H1 (cell line): ENCODE results near the gene TMED4. TPM values are rescaled to one million over a fixed set of nuclear protein-coding genes. Genes with fewer than 3 reads are reported as not detected.
A peak's percentile ranks its signal among the peaks of the same experiment; 100 is the strongest.

ENCODE experiments used
- CTCF ChIA-PET: fragments of 300-600 bp; sonication (Branson Sonifier 250); formaldehyde crosslinking; loops from one replicate; lab custom pipeline; 2021; ENCODE audit not compliant: partially characterized antibody; lab: Charles Lee
- POLR2A ChIA-PET: fragments of 300-600 bp; sonication (Branson Sonifier 250); formaldehyde crosslinking; loops from one replicate; lab custom pipeline; 2021; ENCODE audit warnings: inconsistent platforms; ENCODE audit not compliant: partially characterized antibody; lab: Charles Lee
- DNase-seq, 2 experiments: peaks; one replicate each; pipeline versions ENCODE4 v3.0.0 to v3.0.0-alpha.2; 2010 to 2022; ENCODE audit warnings: low spot score in 2 of 2, low read depth in 1 of 2, mixed read lengths in 1 of 2
- FAIRE-seq: peaks from 2 replicates; lab custom pipeline; 2011; peaks lifted over from hg19 to GRCh38; lab: Jason Lieb, UNC
- H2AFZ ChIP-seq: 2 replicates; pipeline ENCODE4 v1.8.1; 2012; ENCODE audit warnings: low read length, inconsistent platforms
- H2AK5ac ChIP-seq: 2 replicates; pipeline ENCODE4 v1.6.1; 2013; ENCODE audit warnings: low read depth, low read length
- H2BK120ac ChIP-seq: replicated peaks from 2 replicates; pipeline ENCODE3; 2013; ENCODE audit warnings: low read depth, low read length, inconsistent platforms
- H2BK12ac ChIP-seq: 2 replicates; pipeline ENCODE4 v1.6.1; 2013; ENCODE audit warnings: low read depth, low read length
- H2BK15ac ChIP-seq: 2 replicates; pipeline ENCODE4 v1.6.1; 2013; ENCODE audit warnings: low read length
- H2BK20ac ChIP-seq: 2 replicates; pipeline ENCODE4 v1.6.1; 2013; ENCODE audit warnings: low read length
- H2BK5ac ChIP-seq: 2 replicates; pipeline ENCODE4 v1.6.1; 2013; ENCODE audit warnings: low read depth, low read length
- H3K14ac ChIP-seq: 2 replicates; pipeline ENCODE4 v1.6.1; 2013; ENCODE audit warnings: inconsistent platforms; ENCODE audit not compliant: insufficient read length
- H3K18ac ChIP-seq: 2 replicates; pipeline ENCODE4 v1.6.1; 2013; ENCODE audit warnings: low read length; ENCODE audit errors: extremely low read depth
- H3K23ac ChIP-seq: 2 replicates; pipeline ENCODE4 v1.6.1; 2013; ENCODE audit warnings: inconsistent platforms; ENCODE audit not compliant: insufficient read length
- H3K23me2 ChIP-seq: 2 replicates; pipeline ENCODE4 v1.6.1; 2013; ENCODE audit warnings: low read depth, low read length
- H3K27ac ChIP-seq: 2 replicates; pipeline ENCODE4 v1.6.1; 2011; ENCODE audit warnings: low read depth, low read length, inconsistent platforms
- H3K27me3 ChIP-seq, 4 experiments: replicated peaks in 1 of 4; 1 replicate in 1 of 4; 2 replicates in 3 of 4; pipeline versions ENCODE4 v1.6.1 to v1.8.1; 2011 to 2013; ENCODE audit warnings: low read length in 3 of 4, mild to moderate bottlenecking in 3 of 4, inconsistent platforms in 2 of 4, mixed read lengths in 2 of 4, moderate library complexity in 1 of 4; ENCODE audit not compliant: control insufficient read depth in 3 of 4, insufficient read depth in 3 of 4; ENCODE audit errors: extremely low read depth in 1 of 4
- H3K36me3 ChIP-seq, 4 experiments: 2 replicates each; pipeline versions ENCODE4 v1.6.1 to v1.8.1; 2011 to 2013; ENCODE audit warnings: mild to moderate bottlenecking in 4 of 4, low read length in 3 of 4, moderate library complexity in 2 of 4, control low read depth in 1 of 4, inconsistent platforms in 1 of 4; ENCODE audit not compliant: insufficient read depth in 4 of 4, control insufficient read depth in 2 of 4
- H3K4ac ChIP-seq: replicated peaks from 2 replicates; pipeline ENCODE3; 2013; ENCODE audit warnings: low read length, low read depth, mixed read lengths, inconsistent platforms; ENCODE audit not compliant: insufficient read length
- H3K4me1 ChIP-seq, 4 experiments: replicated peaks in 1 of 4; 1 replicate in 1 of 4; 2 replicates in 3 of 4; pipeline versions ENCODE4 v1.6.1 to v1.8.1; 2011 to 2013; ENCODE audit warnings: low read length in 3 of 4, inconsistent platforms in 2 of 4, mixed read lengths in 1 of 4; ENCODE audit not compliant: insufficient read depth in 4 of 4, control insufficient read depth in 3 of 4
- H3K4me2 ChIP-seq, 2 experiments: 2 replicates each; pipeline versions ENCODE4 v1.6.1 to v1.8.1; 2011 to 2013; ENCODE audit warnings: low read depth in 2 of 2, low read length in 2 of 2, control low read depth in 1 of 2, inconsistent platforms in 1 of 2, mild to moderate bottlenecking in 1 of 2; ENCODE audit not compliant: insufficient read depth in 1 of 2
- H3K4me3 ChIP-seq, 4 experiments: fragments of 200-600, 300-600 bp in 1 of 4; sonication (generic), shearing (Covaris generic), sonication (Bioruptor Twin) in 1 of 4; 2 replicates each; pipeline versions ENCODE4 v1.5.1 to v1.8.1; 2011 to 2016; ENCODE audit warnings: low read length in 4 of 4, low read depth in 3 of 4, control low read depth in 2 of 4, inconsistent platforms in 2 of 4, mild to moderate bottlenecking in 2 of 4, mixed read lengths in 1 of 4, moderate library complexity in 1 of 4; ENCODE audit not compliant: insufficient read depth in 2 of 4; ENCODE audit errors: extremely low read depth in 1 of 4
- H3K56ac ChIP-seq: replicated peaks from 2 replicates; pipeline ENCODE3; 2013; ENCODE audit warnings: low read depth, mild to moderate bottlenecking, mixed read lengths, low read length, inconsistent platforms; ENCODE audit not compliant: insufficient read length
- H3K79me1 ChIP-seq: 2 replicates; pipeline ENCODE4 v1.6.1; 2013; ENCODE audit warnings: low read depth, low read length, control low read depth
- H3K79me2 ChIP-seq, 2 experiments: 2 replicates each; pipeline versions ENCODE4 v1.6.1 to v1.8.1; 2012 to 2013; ENCODE audit warnings: low read length in 2 of 2, mild to moderate bottlenecking in 2 of 2, inconsistent platforms in 1 of 2; ENCODE audit not compliant: insufficient read depth in 2 of 2, control insufficient read depth in 1 of 2
- H3K9ac ChIP-seq, 4 experiments: replicated peaks in 1 of 4; 1 replicate in 1 of 4; 2 replicates in 3 of 4; pipeline versions ENCODE4 v1.6.1 to v1.8.1; 2011 to 2013; ENCODE audit warnings: low read depth in 3 of 4, low read length in 3 of 4, control low read depth in 2 of 4, mild to moderate bottlenecking in 2 of 4, moderate library complexity in 2 of 4, inconsistent platforms in 1 of 4; ENCODE audit errors: extremely low read depth in 1 of 4
- H3K9me3 ChIP-seq, 2 experiments: 2 replicates each; pipeline versions ENCODE4 v1.6.1 to v1.8.1; 2012 to 2013; ENCODE audit warnings: mild to moderate bottlenecking in 2 of 2, moderate library complexity in 2 of 2, control low read depth in 1 of 2, inconsistent platforms in 1 of 2, low read depth in 1 of 2, low read length in 1 of 2, mixed read lengths in 1 of 2; ENCODE audit not compliant: insufficient read depth in 2 of 2
- H4K20me1 ChIP-seq, 2 experiments: replicated peaks in 1 of 2; 2 replicates each; pipeline versions ENCODE3 to v1.8.1; 2011 to 2013; ENCODE audit warnings: inconsistent platforms in 2 of 2, low read length in 2 of 2, mild to moderate bottlenecking in 1 of 2; ENCODE audit not compliant: insufficient read depth in 2 of 2, control insufficient read depth in 1 of 2
- H4K5ac ChIP-seq: 2 replicates; pipeline ENCODE4 v1.6.1; 2013; ENCODE audit warnings: low read length, low read depth, mixed read lengths, inconsistent platforms; ENCODE audit not compliant: insufficient read length
- H4K8ac ChIP-seq: 2 replicates; pipeline ENCODE4 v1.8.0; 2013; ENCODE audit warnings: mild to moderate bottlenecking, moderate library complexity, low read length, inconsistent platforms; ENCODE audit not compliant: insufficient read depth; ENCODE audit errors: extremely low read depth
- H4K91ac ChIP-seq: replicated peaks from 2 replicates; pipeline ENCODE3; 2013; ENCODE audit warnings: low read length, mixed read lengths, inconsistent platforms; ENCODE audit not compliant: insufficient read length
- BCL11A ChIP-seq, 2 experiments: IDR thresholded peaks; one replicate each; pipeline ENCODE4 v1.6.1; 2011; ENCODE audit warnings: low read depth in 2 of 2, low read length in 2 of 2, mild to moderate bottlenecking in 2 of 2
- CHD1 ChIP-seq: IDR thresholded peaks from 2 replicates; pipeline ENCODE4 v1.6.1; 2012; ENCODE audit warnings: low read depth, low read length, improper control_type of control experiment
- EZH2 ChIP-seq: fragments of 200-600 bp; sonication (generic); IDR thresholded peaks from 2 replicates; pipeline ENCODE4 v1.7.1; 2012; ENCODE audit warnings: low read depth, mild to moderate bottlenecking, moderate library complexity, low read length, inconsistent platforms; ENCODE audit not compliant: severe bottlenecking
- KDM4A ChIP-seq: IDR thresholded peaks from one replicate; pipeline ENCODE4 v1.7.1; 2012; ENCODE audit warnings: low read depth, mild to moderate bottlenecking, moderate library complexity, low read length, inconsistent platforms; ENCODE audit not compliant: severe bottlenecking
- PHF8 ChIP-seq: fragments of 200-600 bp; sonication (generic); conservative IDR thresholded peaks from 2 replicates; pipeline ENCODE4 v1.7.1; 2012; ENCODE audit warnings: low read depth, mild to moderate bottlenecking, inconsistent platforms, low read length, moderate library complexity
- RAD21 ChIP-seq, 2 experiments: IDR thresholded peaks in 1 of 2; conservative IDR thresholded peaks in 1 of 2; 2 replicates each; pipeline ENCODE4 v1.6.1; 2011; ENCODE audit warnings: low read depth in 2 of 2, low read length in 2 of 2, improper control_type of control experiment in 1 of 2, inconsistent platforms in 1 of 2, mild to moderate bottlenecking in 1 of 2, moderate library complexity in 1 of 2
- SIN3A ChIP-seq, 2 experiments: IDR thresholded peaks in 1 of 2; conservative IDR thresholded peaks in 1 of 2; 2 replicates each; pipeline ENCODE4 v1.6.1; 2011 to 2012; ENCODE audit warnings: low read length in 2 of 2, improper control_type of control experiment in 1 of 2, low read depth in 1 of 2, mild to moderate bottlenecking in 1 of 2
- USF2 ChIP-seq: IDR thresholded peaks from 2 replicates; pipeline ENCODE4 v1.6.1; 2011; ENCODE audit warnings: low read length, improper control_type of control experiment
- WGBS, 2 experiments: shearing (Covaris generic) in 1 of 2; methylation state at CpG; one replicate each; pipeline versions ENCODE4 v1.1.6 to v1.1.7; 2013 to 2015; ENCODE audit warnings: low lambda C conversion rate in 2 of 2, mixed read lengths in 2 of 2, inconsistent platforms in 1 of 2, low coverage in 1 of 2, missing lambda C conversion rate in 1 of 2; ENCODE audit not compliant: insufficient replicate concordance in 2 of 2, insufficient coverage in 1 of 2, insufficient read length in 1 of 2; ENCODE audit errors: extremely low coverage in 1 of 2, missing lambda C conversion rate in 1 of 2; 5-methylcytosine and 5-hydroxymethylcytosine counted together
- polyA plus RNA-seq, 7 experiments: library from polyadenylated mRNA; depleted of rRNA in 3 of 7; stranded (reverse) in 5 of 7; unstranded in 2 of 7; fragments of >200 nt in 5 of 7; fragments of 200-250 nt in 2 of 7; gene quantifications; 1 replicate in 5 of 7; 2 replicates in 1 of 7; 4 replicates in 1 of 7; pipeline versions ENCODE4 v1.2.1 to v1.2.3, GENCODE V29; 2011 to 2013; ENCODE audit warnings: missing spikeins in 2 of 7, mixed read lengths in 2 of 7
- total RNA-seq: library from RNA; stranded (reverse); fragmentation: NEBNext Ultra II Directional; extraction: Animal tissue kit (Norgen Biotek cat#: 25700); gene quantifications from 2 replicates; pipeline ENCODE4 v1.2.1, GENCODE V29; 2021
- TF ChIP-seq, protein P1 (sequence below): IDR thresholded peaks from 2 replicates; pipeline ENCODE4 v1.6.1; 2012; ENCODE audit warnings: low read length, inconsistent platforms

The TMED4 gene
- total and polyA plus RNA-seq, 2 of the 8 experiments (the other 6 are each of a cell fraction or from before 2014, with no cell fraction given): 44.9 to 76.7 TPM

DNA sequence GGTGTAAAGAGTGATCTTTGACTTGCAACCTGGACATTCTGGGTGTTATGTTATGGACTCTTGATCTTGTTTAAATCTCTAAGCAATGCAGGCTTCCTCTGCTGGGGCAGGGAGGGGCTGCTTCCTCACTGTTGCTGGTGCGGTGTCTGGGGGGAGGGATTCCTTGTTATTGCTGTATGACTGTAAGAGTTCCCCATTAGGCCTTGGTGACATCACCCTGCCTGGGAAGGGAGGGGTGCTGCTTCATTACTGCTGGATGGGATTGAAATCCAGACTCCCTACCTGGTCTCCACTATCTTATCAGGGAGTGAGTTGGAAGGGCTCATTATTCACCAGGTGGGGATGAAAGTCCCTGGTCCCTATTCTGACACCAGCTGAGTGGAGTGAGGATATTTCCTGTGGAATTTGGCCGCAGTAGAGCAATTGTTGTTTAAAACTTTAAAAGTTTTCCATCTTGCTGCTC is 33.1 kb upstream of the TMED4 start:
- no peak overlapping the region for H2AFZ ChIP-seq
- no peak overlapping the region for H3K56ac ChIP-seq
- CTCF ChIA-PET: interaction anchor here (0.6 kb wide), 1 partner anchor 174 kb away, joined by 3 read pairs; no protein-coding TSS in a partner anchor
- H3K27ac ChIP-seq: no peak overlapping the region
- no peak overlapping the region for H2BK5ac ChIP-seq
- no peak overlapping the region for H3K4me2 ChIP-seq
- no peak overlapping the region for H3K4me3 ChIP-seq
- H4K20me1 ChIP-seq: peaks cover 0 to 12% of the 10 kb centered on the region in 2 experiments
- peaks cover 11 to 96% of the 10 kb centered on the region in 2 experiments for H3K79me2 ChIP-seq
- H3K4ac ChIP-seq: no peak overlapping the region
- no peak overlapping the region for H3K9ac ChIP-seq
- FAIRE-seq: no peak
- no peaks in the 10 kb centered on the region for H3K27me3 ChIP-seq
- no peaks in the 10 kb centered on the region; the same call in 1 of the 2 replicates for H3K79me1 ChIP-seq
- H3K4me1 ChIP-seq: no peaks in the 10 kb centered on the region
- no peak overlapping the region for H3K18ac ChIP-seq
- POLR2A ChIA-PET: interaction anchor here (1.0 kb wide), 1 partner anchor 9 kb away, joined by 3 read pairs; the partner anchor contains the start of gene OGDH
- DNase-seq: no peak
- no peaks in the 10 kb centered on the region for H3K9me3 ChIP-seq
- no peak overlapping the region for H4K91ac ChIP-seq
- no peak overlapping the region for H2BK12ac ChIP-seq
- no peak overlapping the region for H2AK5ac ChIP-seq
- no peaks in the 10 kb centered on the region for H3K36me3 ChIP-seq
- no peak overlapping the region for H2BK15ac ChIP-seq
- H3K14ac ChIP-seq: no peak overlapping the region
- WGBS, 2 experiments: 98% methylated on average over 2 of the region's 2 CpGs; no CpG with 5 or more reads in 1 of the 2 experiments
- no peak overlapping the region for H2BK120ac ChIP-seq
- no peak overlapping the region for H3K23ac ChIP-seq
- H3K23me2 ChIP-seq: no peaks in the 10 kb centered on the region; the same call in 1 of the 2 replicates
- H4K8ac ChIP-seq: peak overlapping the region; percentile 71; the same call in 1 of the 2 replicates
- H4K5ac ChIP-seq: no peak overlapping the region
- H2BK20ac ChIP-seq: no peak overlapping the region
- no peak for TF ChIP-seq KDM4A
- TF ChIP-seq CHD1: no peak
- TF ChIP-seq, protein P1, sequence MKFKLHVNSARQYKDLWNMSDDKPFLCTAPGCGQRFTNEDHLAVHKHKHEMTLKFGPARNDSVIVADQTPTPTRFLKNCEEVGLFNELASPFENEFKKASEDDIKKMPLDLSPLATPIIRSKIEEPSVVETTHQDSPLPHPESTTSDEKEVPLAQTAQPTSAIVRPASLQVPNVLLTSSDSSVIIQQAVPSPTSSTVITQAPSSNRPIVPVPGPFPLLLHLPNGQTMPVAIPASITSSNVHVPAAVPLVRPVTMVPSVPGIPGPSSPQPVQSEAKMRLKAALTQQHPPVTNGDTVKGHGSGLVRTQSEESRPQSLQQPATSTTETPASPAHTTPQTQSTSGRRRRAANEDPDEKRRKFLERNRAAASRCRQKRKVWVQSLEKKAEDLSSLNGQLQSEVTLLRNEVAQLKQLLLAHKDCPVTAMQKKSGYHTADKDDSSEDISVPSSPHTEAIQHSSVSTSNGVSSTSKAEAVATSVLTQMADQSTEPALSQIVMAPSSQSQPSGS: no peak
- no peak for TF ChIP-seq RAD21 (IDR thresholded peaks at IDR 0.05 in 1 of 2, conservative IDR thresholded peaks at IDR 0.05 in 1 of 2; ENCODE audit: low read depth in 2 of 2, low read length in 2 of 2)
- TF ChIP-seq USF2: no peak
- TF ChIP-seq EZH2: no peak
- TF ChIP-seq BCL11A (IDR thresholded peaks at IDR 0.05; ENCODE audit: low read depth in 2 of 2, low read length in 2 of 2): no peak
- no peak for TF ChIP-seq SIN3A (conservative IDR thresholded peaks at IDR 0.05 in 1 of 2, IDR thresholded peaks at IDR 0.05 in 1 of 2; ENCODE audit: low read depth in 1 of 2, low read length in 2 of 2)
- no peak for TF ChIP-seq PHF8
